SK-N-SH treated with all-trans-retinoic acid at 6 μM for 48 hours (cell line): ENCODE data around the gene SLC24A4.

Source experiments
- RARB ChIP-seq: fragments of 250-450 bp; sonication (Bioruptor Pico); IDR thresholded peaks from 2 replicates; pipeline ENCODE4 v1.8.0; 2021; ENCODE audit warnings: mild to moderate bottlenecking, moderate library complexity
- TCF4 ChIP-seq: fragments of 250-450 bp; sonication (Bioruptor Pico); IDR thresholded peaks from 2 replicates; pipeline ENCODE4 v1.8.0; 2021; ENCODE audit warnings: mild to moderate bottlenecking, moderate library complexity, borderline replicate concordance
- ZNF565 ChIP-seq: fragments of 450-650 bp; formaldehyde crosslinking; conservative IDR thresholded peaks from 2 replicates; pipeline ENCODE4 v1.5.0; 2020; ENCODE audit warnings: low read depth, mild to moderate bottlenecking, moderate library complexity

GRCh38 chr14:92523752-92524151, 200.8 kb downstream of the SLC24A4 start:
- no peak for TF ChIP-seq TCF4 (CRISPR knock-in tag)
- TF ChIP-seq ZNF565 (CRISPR knock-in tag) = no peak
- no peak for TF ChIP-seq RARB (CRISPR knock-in tag)
